HL-60 (cell line): ENCODE measurements around the gene MAP1A.

Experiments used
- DNase-seq, 2 experiments: peaks; one replicate each; pipeline ENCODE4 v3.0.0-alpha.2; 2010 to 2020; ENCODE audit warnings: low read depth in 1 of 2, low spot score in 1 of 2
- H3K27ac ChIP-seq: fragments of 250-450 bp; sonication (Bioruptor Pico); replicated peaks from 2 replicates; pipeline ENCODE4 v1.5.1; 2020; ENCODE audit warnings: mild to moderate bottlenecking, moderate library complexity
- H3K27me3 ChIP-seq: fragments of 250-450 bp; sonication (Bioruptor Pico); 2 replicates; pipeline ENCODE4 v1.5.1; 2021; ENCODE audit warnings: mild to moderate bottlenecking, moderate library complexity; ENCODE audit not compliant: insufficient read depth, poor library complexity, severe bottlenecking
- H3K4me3 ChIP-seq: replicated peaks from 2 replicates; pipeline ENCODE4 v1.5.1; 2011; ENCODE audit warnings: mild to moderate bottlenecking, control low read depth, low read length; ENCODE audit not compliant: insufficient read depth
- CTCF ChIP-seq: IDR thresholded peaks from one replicate; pipeline ENCODE4 v1.5.1; 2011; ENCODE audit warnings: low read length, control low read depth, inconsistent platforms; ENCODE audit not compliant: insufficient read depth
- GABPA ChIP-seq: IDR thresholded peaks from 2 replicates; pipeline ENCODE4 v1.6.1; 2012; ENCODE audit warnings: low read depth
- POLR2AphosphoS5 ChIP-seq: IDR thresholded peaks from 2 replicates; pipeline ENCODE4 v1.6.1; 2012; ENCODE audit warnings: low read depth
- REST ChIP-seq: IDR thresholded peaks from 2 replicates; pipeline ENCODE4 v1.6.1; 2012; ENCODE audit warnings: low read depth; ENCODE audit not compliant: insufficient replicate concordance
- SPI1 ChIP-seq: IDR thresholded peaks from 2 replicates; pipeline ENCODE4 v1.6.1; 2012; ENCODE audit warnings: low read depth, mild to moderate bottlenecking, borderline replicate concordance

Gene MAP1A

DNA sequence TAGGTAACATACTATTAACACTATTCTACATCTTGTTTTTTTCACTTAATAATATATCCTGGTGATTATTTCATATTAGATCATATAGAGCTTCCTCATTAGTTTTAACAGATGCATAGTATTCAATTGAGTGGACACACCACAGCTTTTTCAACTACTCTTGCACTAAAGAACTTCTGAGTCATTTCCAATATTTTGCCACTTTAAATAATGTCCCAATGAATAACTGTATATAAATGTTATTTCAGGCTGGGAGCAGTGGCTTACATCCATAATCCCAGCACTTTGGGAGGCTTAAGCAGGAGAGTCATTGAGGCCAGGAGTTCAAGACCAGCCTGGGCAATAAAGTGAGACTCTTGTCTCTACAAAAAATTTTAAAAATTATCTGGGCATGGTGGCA is 26.9 kb downstream of the MAP1A start:
- no peak overlapping the region for H3K4me3 ChIP-seq
- no peak for DNase-seq
- no peaks in the 10 kb centered on the region for H3K27me3 ChIP-seq
- TF ChIP-seq REST: no peak
- no peak for TF ChIP-seq GABPA
- no peak for TF ChIP-seq CTCF
- no peak for TF ChIP-seq POLR2AphosphoS5
- TF ChIP-seq SPI1: no peak
- H3K27ac ChIP-seq: no peak overlapping the region

- Histone ChIP-seq H3K27me3 (no peaks in the 10 kb centered on the region), H3K4me3 (no peak overlapping the region), H3K27ac (no peak overlapping the region)
- no peak for DNase-seq
- TF ChIP-seq GABPA (no peak), REST (no peak), SPI1 (no peak), POLR2AphosphoS5 (no peak), CTCF (no peak)
Measured at GRCh38 chr15:43545426-43545825, 28.0 kb downstream of the MAP1A start.

DNA sequence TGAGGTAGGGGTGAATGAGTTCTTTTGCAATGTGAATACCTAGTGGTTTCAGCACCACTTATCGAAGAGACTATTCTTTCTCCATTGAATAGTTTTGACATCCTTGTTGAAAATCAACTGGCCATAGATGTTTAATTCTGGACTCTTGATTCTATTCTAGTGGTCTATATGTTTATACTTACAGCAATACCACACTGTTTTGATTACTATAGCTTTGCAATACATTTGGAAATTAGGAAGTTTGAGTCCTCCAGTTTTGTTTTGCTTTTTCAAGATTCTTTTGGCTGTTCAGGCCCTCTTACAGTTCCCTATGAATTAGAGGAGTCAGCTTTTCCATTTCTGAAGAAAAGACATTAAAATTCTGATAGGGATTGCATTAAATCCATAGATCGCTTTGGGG is 30.1 kb downstream of the MAP1A start:
- TF ChIP-seq POLR2AphosphoS5 (no peak), SPI1 (no peak), CTCF (no peak), GABPA (no peak), REST (no peak)
- no peaks in the 10 kb centered on the region for H3K27me3 ChIP-seq
- DNase-seq: no peak
- H3K27ac ChIP-seq: no peak overlapping the region
- no peak overlapping the region for H3K4me3 ChIP-seq
